Activated gamma-delta T cell treated with Interleukin-2 at 50 U/mL for 16 hours (primary cell): ENCODE measurements around the gene FBXO22.
"Not testable (repeated sequence)": the region's sequence is repeated elsewhere in the genome, so short reads cannot be mapped to it uniquely, and the experiment has no call there.

Experiments used
- DNase-seq: peaks from one replicate; pipeline ENCODE4 v3.0.0-alpha.2; 2020

Gene FBXO22

GRCh38 chr15:75903331-75904239 lies at the start of gene FBXO22:
Gene FBXO22 (plus strand): TSS chr15:75903878. CDS start chr15:75903964, 86 bp downstream.
- peak; percentile 86 for DNase-seq

- no peak for DNase-seq
These were observed 45.8 kb upstream of the FBXO22 start for GRCh38 chr15:75857886-75858285.

- DNase-seq, result no peak
These were observed 41.8 kb upstream of the FBXO22 start for GRCh38 chr15:75861750-75862402.

GRCh38 chr15:75862796-75863195 lies 40.9 kb upstream of the FBXO22 start:
- no peak for DNase-seq

- DNase-seq, result no peak
These were observed 39.2 kb upstream of the FBXO22 start for GRCh38 chr15:75864213-75865059.

GRCh38 chr15:75866045-75866444 lies 37.6 kb upstream of the FBXO22 start:
- DNase-seq, result not testable (repeated sequence)

GRCh38 chr15:75866916-75867315 lies 36.8 kb upstream of the FBXO22 start:
- no peak for DNase-seq

GRCh38 chr15:75867449-75867848 lies 36.2 kb upstream of the FBXO22 start:
- DNase-seq, result no peak

GRCh38 chr15:75868019-75868418 lies 35.7 kb upstream of the FBXO22 start:
- DNase-seq, result no peak

GRCh38 chr15:75869446-75869845 lies 34.2 kb upstream of the FBXO22 start:
- no peak for DNase-seq

- DNase-seq, result not testable (repeated sequence)
These were observed 32.1 kb upstream of the FBXO22 start for GRCh38 chr15:75871589-75871988.

GRCh38 chr15:75872403-75872990 lies 31.2 kb upstream of the FBXO22 start:
- DNase-seq, result no peak

- no peak for DNase-seq
These were observed 19.6 kb upstream of the FBXO22 start for GRCh38 chr15:75884041-75884440.

GRCh38 chr15:75887178-75887577 lies 16.5 kb upstream of the FBXO22 start:
- no peak for DNase-seq

- DNase-seq, result no peak
These were observed 11.8 kb upstream of the FBXO22 start for GRCh38 chr15:75891895-75892294.

- DNase-seq, result no peak
These were observed 7.9 kb upstream of the FBXO22 start for GRCh38 chr15:75895731-75896130.

- no peak for DNase-seq
These were observed 3.1 kb upstream of the FBXO22 start for GRCh38 chr15:75900577-75900976.

GRCh38 chr15:75902129-75902557 lies 1.5 kb upstream of the FBXO22 start:
- DNase-seq, result no peak

- no peak for DNase-seq
These were observed 1.6 kb downstream of the FBXO22 start for GRCh38 chr15:75905231-75905630.

- not testable (repeated sequence) for DNase-seq
These were observed 6.7 kb downstream of the FBXO22 start for GRCh38 chr15:75910355-75910754.

- no peak for DNase-seq
These were observed 13.3 kb downstream of the FBXO22 start for GRCh38 chr15:75916978-75917377.

GRCh38 chr15:75918135-75918534 lies 14.5 kb downstream of the FBXO22 start:
- no peak for DNase-seq

- no peak for DNase-seq
These were observed 16.4 kb downstream of the FBXO22 start for GRCh38 chr15:75920079-75920478.
